HCT116 (cell line): ENCODE results near the gene FPR1. TPM values are rescaled to one million over a fixed set of nuclear protein-coding genes. Genes with fewer than 3 reads are reported as not detected.

Experiments
- ATAC-seq: fragments of 200-7000 bp; cut with Tn5 transposase; 2 replicates; pipeline ENCODE4 v1.9.1; 2020; ENCODE audit warnings: mild to moderate bottlenecking, moderate library complexity
- BruUV-seq: library from RNA; stranded (reverse); fragments of 400-500 nt; replicated peaks from 2 replicates; lab custom pipeline; 2021; lab: Mats Ljungman, UMichigan
- CTCF ChIA-PET: fragments of 300-600 bp; sonication (Branson Sonifier 250); formaldehyde crosslinking; loops from one replicate; lab custom pipeline; 2021; ENCODE audit warnings: antibody characterized with exemption; lab: Charles Lee
- POLR2A ChIA-PET: fragments of 300-600, 350-600 bp; sonication (Branson Sonifier 250); formaldehyde crosslinking; loops from one replicate; lab custom pipeline; 2021; ENCODE audit warnings: antibody characterized with exemption; lab: Charles Lee
- RAD21 ChIA-PET, 2 experiments: fragments of 300-600 bp; sonication (Branson Sonifier 250); formaldehyde crosslinking; loops; one replicate each; lab custom pipeline; 2023; ENCODE audit warnings: low total read pairs in 2 of 2; ENCODE audit not compliant: uncharacterized antibody in 2 of 2, unreplicated experiment in 2 of 2, low non-redundant PET in 1 of 2; lab: Charles Lee
- DNase-seq: peaks from one replicate; pipeline ENCODE4 v3.0.0-alpha.2; 2010; ENCODE audit warnings: low read depth, low spot score
- H2AFZ ChIP-seq: fragments of 200-600 bp; shearing (Covaris generic), sonication (generic); 2 replicates; pipeline ENCODE4 v1.6.1; 2017; ENCODE audit warnings: low read depth, mixed run types, mixed read lengths, antibody characterized with exemption, low read length; ENCODE audit not compliant: poor library complexity, severe bottlenecking
- H3K27ac ChIP-seq: 2 replicates; pipeline ENCODE4 v1.5.1; 2012; ENCODE audit warnings: low read depth, low read length
- H3K27me3 ChIP-seq: fragments of 200-600 bp; sonication (generic); 2 replicates; pipeline ENCODE4 v1.6.1; 2016; ENCODE audit warnings: mixed run types, low read length, mixed read lengths; ENCODE audit not compliant: insufficient read depth
- H3K36me3 ChIP-seq, 2 experiments: fragments of 200-500 bp in 1 of 2; fragments of 200-600 bp in 1 of 2; sonication (Bioruptor generic) in 1 of 2; sonication (generic) in 1 of 2; 2 replicates each; pipeline versions ENCODE4 v1.5.1 to v1.6.1; 2014 to 2016; ENCODE audit warnings: low read length in 2 of 2, inconsistent platforms in 1 of 2, mixed read lengths in 1 of 2, mixed run types in 1 of 2; ENCODE audit not compliant: insufficient read depth in 2 of 2, control insufficient read depth in 1 of 2
- H3K4me1 ChIP-seq, 2 experiments: fragments of 200-600 bp in 1 of 2; sonication (generic) in 1 of 2; 2 replicates each; pipeline versions ENCODE4 v1.5.1 to v1.6.1; 2012 to 2017; ENCODE audit warnings: low read length in 2 of 2, inconsistent platforms in 1 of 2, mild to moderate bottlenecking in 1 of 2, mixed read lengths in 1 of 2, mixed run types in 1 of 2, moderate library complexity in 1 of 2; ENCODE audit not compliant: insufficient read depth in 2 of 2, control insufficient read depth in 1 of 2
- H3K4me2 ChIP-seq: fragments of 200-600 bp; sonication (generic); 2 replicates; pipeline ENCODE4 v1.6.1; 2017; ENCODE audit warnings: mixed run types, low read length, mixed read lengths
- H3K4me3 ChIP-seq, 2 experiments: fragments of 200-600 bp in 1 of 2; sonication (generic) in 1 of 2; replicated peaks in 1 of 2; 2 replicates each; pipeline ENCODE4 v1.5.1; 2011 to 2016; ENCODE audit warnings: low read length in 2 of 2, control low read depth in 1 of 2, low read depth in 1 of 2, mild to moderate bottlenecking in 1 of 2, mixed read lengths in 1 of 2, mixed run types in 1 of 2
- H3K79me2 ChIP-seq: fragments of 200-600 bp; sonication (generic); 2 replicates; pipeline ENCODE4 v1.6.1; 2017; ENCODE audit warnings: mild to moderate bottlenecking, mixed run types, low read length, moderate library complexity, mixed read lengths; ENCODE audit not compliant: insufficient read depth
- H3K9ac ChIP-seq: fragments of 200-600 bp; sonication (generic); 2 replicates; pipeline ENCODE4 v1.6.1; 2016; ENCODE audit warnings: low read length, mixed read lengths
- H3K9me2 ChIP-seq: fragments of 200-600 bp; sonication (generic), shearing (Covaris generic); 2 replicates; pipeline ENCODE4 v1.6.1; 2017; ENCODE audit warnings: mixed run types, mild to moderate bottlenecking, moderate library complexity; ENCODE audit not compliant: insufficient read depth
- H3K9me3 ChIP-seq, 2 experiments: fragments of 200-500 bp in 1 of 2; fragments of 200-600 bp in 1 of 2; sonication (Bioruptor generic) in 1 of 2; sonication (generic) in 1 of 2; 2 replicates each; pipeline ENCODE4 v1.6.1; 2014 to 2017; ENCODE audit warnings: low read length in 2 of 2, mixed read lengths in 2 of 2, inconsistent platforms in 1 of 2, low read depth in 1 of 2, mild to moderate bottlenecking in 1 of 2, mixed run types in 1 of 2, moderate library complexity in 1 of 2; ENCODE audit not compliant: control insufficient read depth in 1 of 2, insufficient read depth in 1 of 2
- H4K20me1 ChIP-seq: fragments of 200-600 bp; sonication (generic), shearing (Covaris generic); 2 replicates; pipeline ENCODE4 v1.6.1; 2017; ENCODE audit warnings: mixed run types, mild to moderate bottlenecking, moderate library complexity; ENCODE audit not compliant: insufficient read depth
- ATF3 ChIP-seq: IDR thresholded peaks from 2 replicates; pipeline ENCODE4 v1.6.1; 2012
- CBX3 ChIP-seq: IDR thresholded peaks from 2 replicates; pipeline ENCODE4 v1.6.1; 2012; ENCODE audit warnings: low read depth
- CEBPB ChIP-seq: IDR thresholded peaks from 2 replicates; pipeline ENCODE4 v1.6.1; 2012; ENCODE audit warnings: low read depth
- CTCF ChIP-seq, 3 experiments: fragments of 200-600 bp in 1 of 3; sonication (generic) in 1 of 3; IDR thresholded peaks in 2 of 3; conservative IDR thresholded peaks in 1 of 3; 2 replicates each; pipeline ENCODE4 v1.5.1; 2012 to 2017; ENCODE audit warnings: low read depth in 2 of 3, low read length in 2 of 3, antibody characterized with exemption in 1 of 3, borderline replicate concordance in 1 of 3, control low read depth in 1 of 3, mild to moderate bottlenecking in 1 of 3, mixed read lengths in 1 of 3, mixed run types in 1 of 3, moderate library complexity in 1 of 3; ENCODE audit not compliant: insufficient read depth in 1 of 3
- EZH2 ChIP-seq: fragments of 200-600 bp; sonication (generic); IDR thresholded peaks from 2 replicates; pipeline ENCODE4 v1.6.1; 2017; ENCODE audit warnings: antibody characterized with exemption, mixed run types
- EZH2phosphoT487 ChIP-seq: fragments of 200-600 bp; IDR thresholded peaks from 2 replicates; pipeline ENCODE4 v1.6.1; 2018; ENCODE audit warnings: antibody characterized with exemption, borderline replicate concordance
- FOSL1 ChIP-seq: IDR thresholded peaks from 2 replicates; pipeline ENCODE4 v1.6.1; 2012; ENCODE audit warnings: low read depth
- MAX ChIP-seq: IDR thresholded peaks from 2 replicates; pipeline ENCODE4 v1.6.1; 2012
- RAD21 ChIP-seq: IDR thresholded peaks from 2 replicates; pipeline ENCODE4 v1.6.1; 2012; ENCODE audit warnings: low read depth, mild to moderate bottlenecking
- SIN3A ChIP-seq: IDR thresholded peaks from 2 replicates; pipeline ENCODE4 v1.6.1; 2012; ENCODE audit warnings: low read depth
- SP1 ChIP-seq: IDR thresholded peaks from 2 replicates; pipeline ENCODE4 v1.6.1; 2012; ENCODE audit warnings: low read depth
- SRF ChIP-seq: IDR thresholded peaks from 2 replicates; pipeline ENCODE4 v1.6.1; 2012; ENCODE audit warnings: low read depth
- TCF7L2 ChIP-seq: IDR thresholded peaks from 2 replicates; pipeline ENCODE4 v1.7.0; 2011; ENCODE audit warnings: borderline replicate concordance, inconsistent platforms; ENCODE audit not compliant: insufficient read depth, insufficient read length; ENCODE audit errors: extremely low read depth
- YY1 ChIP-seq: IDR thresholded peaks from 2 replicates; pipeline ENCODE4 v1.6.1; 2011; ENCODE audit warnings: low read length, low read depth, moderate library complexity, mild to moderate bottlenecking; ENCODE audit not compliant: insufficient replicate concordance; ENCODE audit errors: extremely low read depth
- intact Hi-C: fragments of 100-400 bp; cut with micrococcal nuclease; formaldehyde crosslinking; loops from 2 replicates; pipeline ENCODE4 v1.10.0; 2022
- total RNA-seq: library from RNA; stranded (reverse); gene quantifications from one replicate; pipeline ENCODE4 v1.2.1, GENCODE V29; 2021; ENCODE audit not compliant: unreplicated experiment

Gene FPR1
- total RNA-seq, 1 experiment from 2014 or later: not detected

GRCh38 chr19:51706885-51707284 is 44.8 kb downstream of the FPR1 start:
- H3K4me3 ChIP-seq: no peak overlapping the region
- ChIA-PET POLR2A (no interaction called here), CTCF (no interaction called here), RAD21 (no interaction called here)
- ATAC-seq (no peak), DNase-seq (no peak)
- no TSS peak for BruUV-seq
- no peak for TF ChIP-seq SP1
- no peak for TF ChIP-seq EZH2
- TF ChIP-seq SRF: no peak
- TF ChIP-seq CEBPB: no peak
- no peak for TF ChIP-seq EZH2phosphoT487
- TF ChIP-seq YY1: no peak
- TF ChIP-seq MAX: no peak
- TF ChIP-seq FOSL1: no peak
- TF ChIP-seq SIN3A: no peak
- no peak for TF ChIP-seq TCF7L2
- no peak overlapping the region for H3K9ac ChIP-seq
- intact Hi-C loops: no loop called here
- H3K9me3 ChIP-seq: no peaks in the 10 kb centered on the region
- H3K27ac ChIP-seq: no peak overlapping the region
- no peaks in the 10 kb centered on the region for H4K20me1 ChIP-seq
- H3K4me2 ChIP-seq: no peak overlapping the region
- no peak overlapping the region for H2AFZ ChIP-seq
- no peaks in the 10 kb centered on the region for H3K27me3 ChIP-seq
- H3K36me3 ChIP-seq: peaks cover 0 to 3% of the 10 kb centered on the region in 2 experiments; a peak in 1 of 4 replicates
- peaks cover 10% of the 10 kb centered on the region; the same call in 1 of the 2 replicates for H3K79me2 ChIP-seq
- H3K9me2 ChIP-seq: no peaks in the 10 kb centered on the region
- peaks cover 22 to 46% of the 10 kb centered on the region in 2 experiments; a peak in 3 of 4 replicates for H3K4me1 ChIP-seq

- H3K4me2 ChIP-seq: no peak overlapping the region
- TF ChIP-seq ATF3 (no peak), CTCF (IDR thresholded peaks at IDR 0.05 in 2 of 3, conservative IDR thresholded peaks at IDR 0.05 in 1 of 3; ENCODE audit: borderline replicate concordance in 1 of 3, insufficient read depth in 1 of 3, low read depth in 2 of 3, low read length in 2 of 3) (no peak), TCF7L2 (no peak), RAD21 (no peak), EZH2 (no peak), CBX3 (no peak)
- BruUV-seq: no TSS peak
- H3K4me1 ChIP-seq: peaks cover 28 to 52% of the 10 kb centered on the region in 2 experiments; a peak in 3 of 4 replicates
- peaks cover 10% of the 10 kb centered on the region; the same call in 1 of the 2 replicates for H3K79me2 ChIP-seq
- H3K9me2 ChIP-seq: no peaks in the 10 kb centered on the region
- ChIA-PET CTCF (no interaction called here), RAD21 (no interaction called here), POLR2A (no interaction called here)
- H3K9ac ChIP-seq: no peak overlapping the region
- no peaks in the 10 kb centered on the region for H3K27me3 ChIP-seq
- ATAC-seq (no peak), DNase-seq (no peak)
- intact Hi-C loops: no loop called here
- no peak overlapping the region for H3K4me3 ChIP-seq
- peaks cover 2 to 8% of the 10 kb centered on the region in 2 experiments; a peak in 2 of 4 replicates for H3K36me3 ChIP-seq
- no peak overlapping the region for H2AFZ ChIP-seq
- H4K20me1 ChIP-seq: no peaks in the 10 kb centered on the region
- H3K27ac ChIP-seq: no peak overlapping the region
- H3K9me3 ChIP-seq: no peaks in the 10 kb centered on the region
Observed at GRCh38 chr19:51706296-51706695, 45.4 kb downstream of the FPR1 start.
